Suprapubic skin (tissue), 4 donors: ENCODE measurements around the gene XIRP1. TPM values are rescaled to one million over a fixed set of nuclear protein-coding genes. Genes with fewer than 3 reads are reported as not detected.

Experiments used
- DNase-seq, 2 donors: peaks; one replicate each; pipeline ENCODE4 v3.0.0-alpha.2; 2019; ENCODE audit warnings: low spot score in 2 of 2
- H3K27ac ChIP-seq: fragments of 200-600 bp; sonication (generic); one replicate; pipeline ENCODE4 v1.5.1; 2019
- H3K27me3 ChIP-seq: fragments of 200-600 bp; sonication (generic); one replicate; pipeline ENCODE4 v1.5.1; 2019
- H3K36me3 ChIP-seq: fragments of 200-600 bp; sonication (generic); one replicate; pipeline ENCODE4 v1.5.1; 2019
- H3K4me1 ChIP-seq: fragments of 200-600 bp; sonication (generic); one replicate; pipeline ENCODE4 v1.5.1; 2019
- H3K4me3 ChIP-seq: fragments of 200-600 bp; sonication (generic); one replicate; pipeline ENCODE4 v1.5.1; 2019; ENCODE audit warnings: mild to moderate bottlenecking
- H3K9me3 ChIP-seq: fragments of 200-600 bp; sonication (generic); one replicate; pipeline ENCODE4 v1.5.1; 2019
- EP300 ChIP-seq: sonication (generic); formaldehyde crosslinking; IDR thresholded peaks from one replicate; pipeline ENCODE4 v1.6.1; 2017; ENCODE audit warnings: antibody characterized with exemption
- POLR2A ChIP-seq, 2 donors: fragments of 450-650 bp; IDR thresholded peaks; one replicate each; pipeline ENCODE4 v1.6.1; 2017; ENCODE audit warnings: antibody characterized with exemption in 2 of 2, mild to moderate bottlenecking in 2 of 2, moderate library complexity in 2 of 2
- POLR2AphosphoS5 ChIP-seq, 3 donors: sonication (generic); formaldehyde crosslinking; IDR thresholded peaks; one replicate each; pipeline ENCODE4 v1.6.1; 2017; ENCODE audit warnings: antibody characterized with exemption in 3 of 3
- WGBS: methylation state at CpG from one replicate; pipeline ENCODE4 v1.1.5; 2018; 5-methylcytosine and 5-hydroxymethylcytosine counted together
- total RNA-seq, 4 donors: library from RNA; depleted of rRNA; stranded (reverse); fragments of >200 nt; gene quantifications; one replicate each; pipeline ENCODE4 v1.1.0, GENCODE V29; 2016
- TF ChIP-seq, protein P1 (sequence below), 2 donors: fragments of 200-600 bp in 1 of 2; fragments of 450-650 bp in 1 of 2; sonication (generic) in 1 of 2; IDR thresholded peaks; one replicate each; pipeline ENCODE4 v1.5.1; 2016 to 2019; ENCODE audit warnings: antibody characterized with exemption in 2 of 2, mild to moderate bottlenecking in 1 of 2, moderate library complexity in 1 of 2

The XIRP1 gene
- total RNA-seq, 4 donors from 2014 or later, result not detected

DNA sequence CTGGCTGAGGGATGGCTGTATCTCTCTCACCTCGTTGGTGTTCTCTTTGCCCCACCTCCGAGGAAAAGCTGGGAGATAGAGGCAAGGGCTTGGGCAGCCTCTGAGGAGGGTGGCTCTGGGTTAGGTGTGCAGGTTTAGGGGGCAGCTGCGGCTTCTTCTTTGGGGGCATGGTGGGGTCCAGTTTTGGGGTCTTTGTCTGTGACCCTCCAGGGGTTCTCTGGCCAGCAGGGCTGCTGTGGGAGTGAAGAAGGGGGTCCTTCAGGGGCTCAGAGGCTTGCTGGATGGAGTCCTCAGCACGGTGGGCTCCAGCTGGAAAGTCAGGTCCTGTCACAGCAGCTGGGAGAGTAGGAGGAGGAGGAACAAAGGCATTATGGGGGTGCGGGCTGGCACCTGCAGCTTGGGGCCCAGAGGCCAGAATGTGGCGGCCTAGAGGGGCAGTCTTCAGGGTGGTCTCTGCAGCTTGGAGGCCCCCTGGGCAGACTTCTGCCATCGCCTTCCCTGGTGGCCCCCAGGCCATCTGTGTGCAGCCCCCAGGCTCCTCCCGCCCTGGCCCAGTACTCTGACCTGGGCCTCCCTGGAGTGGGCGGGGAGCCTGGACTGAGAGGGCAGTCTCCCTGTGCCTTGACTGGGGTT is 7.0 kb downstream of the XIRP1 start:
- H3K36me3 ChIP-seq, result no peaks in the 10 kb centered on the region
- no peak overlapping the region for H3K4me3 ChIP-seq
- H3K27ac ChIP-seq, result no peak overlapping the region
- H3K9me3 ChIP-seq, result no peaks in the 10 kb centered on the region
- H3K27me3 ChIP-seq, result no peaks in the 10 kb centered on the region
- TF ChIP-seq, protein P1, sequence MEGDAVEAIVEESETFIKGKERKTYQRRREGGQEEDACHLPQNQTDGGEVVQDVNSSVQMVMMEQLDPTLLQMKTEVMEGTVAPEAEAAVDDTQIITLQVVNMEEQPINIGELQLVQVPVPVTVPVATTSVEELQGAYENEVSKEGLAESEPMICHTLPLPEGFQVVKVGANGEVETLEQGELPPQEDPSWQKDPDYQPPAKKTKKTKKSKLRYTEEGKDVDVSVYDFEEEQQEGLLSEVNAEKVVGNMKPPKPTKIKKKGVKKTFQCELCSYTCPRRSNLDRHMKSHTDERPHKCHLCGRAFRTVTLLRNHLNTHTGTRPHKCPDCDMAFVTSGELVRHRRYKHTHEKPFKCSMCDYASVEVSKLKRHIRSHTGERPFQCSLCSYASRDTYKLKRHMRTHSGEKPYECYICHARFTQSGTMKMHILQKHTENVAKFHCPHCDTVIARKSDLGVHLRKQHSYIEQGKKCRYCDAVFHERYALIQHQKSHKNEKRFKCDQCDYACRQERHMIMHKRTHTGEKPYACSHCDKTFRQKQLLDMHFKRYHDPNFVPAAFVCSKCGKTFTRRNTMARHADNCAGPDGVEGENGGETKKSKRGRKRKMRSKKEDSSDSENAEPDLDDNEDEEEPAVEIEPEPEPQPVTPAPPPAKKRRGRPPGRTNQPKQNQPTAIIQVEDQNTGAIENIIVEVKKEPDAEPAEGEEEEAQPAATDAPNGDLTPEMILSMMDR (IDR thresholded peaks at IDR 0.05), result no peak
- WGBS, result 89% methylated on average over 3 of the region's 9 CpGs
- peaks cover 33% of the 10 kb centered on the region for H3K4me1 ChIP-seq
- DNase-seq, result no peak

DNA sequence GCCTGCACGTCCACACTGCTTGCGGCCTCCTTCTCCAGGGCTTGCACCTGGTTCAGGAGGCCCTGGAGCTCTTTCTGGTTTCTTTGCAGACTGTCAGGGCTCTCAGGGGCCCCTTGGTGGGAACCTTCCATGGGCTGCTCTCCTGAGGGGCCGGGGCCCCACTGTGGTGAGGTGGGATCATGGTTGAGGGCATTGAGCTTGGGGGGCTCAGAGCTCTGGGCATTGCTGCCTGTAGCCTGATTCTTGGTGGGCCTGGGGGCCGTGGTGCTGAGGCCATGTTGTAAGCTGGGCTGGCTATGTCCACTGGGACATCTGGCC is 7.5 kb downstream of the XIRP1 start:
- DNase-seq, result no peak
- no peak overlapping the region for H3K27ac ChIP-seq
- H3K9me3 ChIP-seq, result no peaks in the 10 kb centered on the region
- H3K4me1 ChIP-seq, result peaks cover 37% of the 10 kb centered on the region
- 83% methylated on average over 1 of the region's 4 CpGs for WGBS
- H3K4me3 ChIP-seq, result no peak overlapping the region
- no peaks in the 10 kb centered on the region for H3K27me3 ChIP-seq
- TF ChIP-seq, protein P1 (IDR thresholded peaks at IDR 0.05), result no peak
- TF ChIP-seq POLR2AphosphoS5 (IDR thresholded peaks at IDR 0.05), result no peak
- TF ChIP-seq POLR2A (IDR thresholded peaks at IDR 0.05), result no peak
- TF ChIP-seq EP300, result no peak
- no peaks in the 10 kb centered on the region for H3K36me3 ChIP-seq

DNA sequence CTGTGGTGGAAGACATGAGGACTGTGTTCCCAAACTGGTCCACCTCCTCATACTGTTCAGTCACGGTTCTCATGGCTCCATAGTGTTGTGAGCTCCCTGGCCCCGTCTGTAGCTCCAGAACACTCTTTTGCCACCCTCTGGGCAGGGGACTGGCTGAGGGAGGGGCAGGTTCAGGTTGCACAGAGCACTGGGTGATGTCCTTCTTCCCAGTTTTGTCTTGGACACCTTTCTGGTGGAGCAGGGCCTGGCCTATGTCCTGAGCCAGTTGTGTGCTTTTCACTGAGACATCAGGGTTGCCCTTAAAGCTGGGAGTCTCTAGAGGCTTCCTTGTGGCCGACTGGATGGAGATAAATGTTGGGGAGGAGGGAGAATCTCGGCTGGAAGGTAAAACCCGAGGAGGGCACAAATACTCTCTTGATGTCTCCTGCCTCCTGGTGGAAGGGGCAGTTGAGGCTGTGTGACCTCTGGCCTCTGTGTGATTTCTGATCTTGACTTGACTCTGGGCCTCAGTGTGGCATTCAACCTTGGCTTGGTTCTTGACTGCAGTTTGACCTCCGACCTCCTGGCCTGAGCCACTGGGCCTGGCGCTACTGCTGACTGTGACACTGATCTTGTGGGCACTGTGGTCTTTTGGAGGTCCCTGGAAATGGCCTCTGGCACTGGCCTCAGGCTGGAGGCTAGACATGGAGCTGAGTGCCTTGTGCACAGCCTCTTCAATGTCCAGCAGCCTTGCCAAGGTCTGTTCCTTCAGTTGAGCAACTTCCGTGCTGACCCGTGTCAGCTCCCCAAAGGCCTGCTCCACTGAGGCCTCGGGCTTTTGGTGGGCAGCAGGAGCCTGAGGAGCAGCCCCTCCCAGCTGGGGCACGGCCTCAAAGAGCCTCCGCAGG is 8.1 kb downstream of the XIRP1 start:
- TF ChIP-seq, protein P1 (IDR thresholded peaks at IDR 0.05), result no peak
- TF ChIP-seq EP300 (no peak), POLR2A (IDR thresholded peaks at IDR 0.05) (no peak), POLR2AphosphoS5 (IDR thresholded peaks at IDR 0.05) (no peak)
- WGBS, result 94% methylated on average over 9 of the region's 12 CpGs
- peak in 1 of 2 donors; percentile 58 for DNase-seq
- Histone ChIP-seq H3K27me3 (no peaks in the 10 kb centered on the region), H3K4me1 (peaks cover 39% of the 10 kb centered on the region), H3K9me3 (no peaks in the 10 kb centered on the region), H3K36me3 (no peaks in the 10 kb centered on the region), H3K4me3 (no peak overlapping the region), H3K27ac (no peak overlapping the region)

DNA sequence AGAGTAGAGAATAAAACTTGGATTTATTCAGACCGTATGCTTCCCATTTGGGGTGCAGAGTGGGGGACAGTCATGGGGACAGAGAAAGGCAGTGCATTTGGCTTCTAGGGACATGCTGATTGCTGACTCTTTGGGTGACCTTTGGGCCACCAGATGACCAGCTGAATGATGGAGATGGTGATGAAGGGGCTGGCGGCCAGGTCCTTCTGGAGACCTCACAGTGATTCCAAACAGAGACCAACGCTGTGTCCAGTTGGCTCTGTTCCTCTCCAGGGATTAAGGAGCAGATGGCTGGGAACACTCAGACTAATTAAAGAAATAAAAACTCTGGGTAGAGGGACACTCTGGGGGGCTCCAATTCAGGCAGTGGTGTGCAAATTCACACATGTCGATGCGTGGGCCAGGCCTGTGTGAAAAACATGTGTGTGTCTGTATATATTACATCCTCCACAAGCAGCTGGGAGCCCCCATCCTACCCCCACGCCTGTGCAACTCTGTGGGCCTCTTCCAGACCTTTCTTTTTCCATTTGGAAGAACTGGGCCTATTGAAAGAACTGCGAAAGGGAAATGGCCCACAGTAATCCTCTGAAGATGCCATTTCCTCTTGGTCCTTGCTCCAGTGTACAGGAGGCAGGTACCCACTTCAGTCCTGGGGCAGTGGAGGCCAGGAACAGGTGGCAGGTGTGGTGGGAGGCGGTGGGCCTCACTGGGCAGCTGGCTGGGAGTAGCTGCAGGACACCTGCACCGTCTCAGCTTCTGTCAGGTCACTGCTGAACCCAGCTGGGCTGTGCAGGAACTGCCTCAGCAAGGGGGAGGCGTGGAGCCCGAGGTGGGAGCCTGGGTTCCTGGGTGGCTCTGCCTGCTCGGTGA is 8.9 kb downstream of the XIRP1 start:
- no peaks in the 10 kb centered on the region for H3K9me3 ChIP-seq
- no peaks in the 10 kb centered on the region for H3K27me3 ChIP-seq
- H3K4me3 ChIP-seq, result no peak overlapping the region
- WGBS, result 84% methylated on average over 10 of the region's 12 CpGs
- no peak for TF ChIP-seq POLR2AphosphoS5 (IDR thresholded peaks at IDR 0.05)
- no peak for TF ChIP-seq EP300
- TF ChIP-seq, protein P1 (IDR thresholded peaks at IDR 0.05), result no peak
- no peak for TF ChIP-seq POLR2A (IDR thresholded peaks at IDR 0.05)
- peak in 1 of 2 donors; percentile 72 for DNase-seq
- H3K36me3 ChIP-seq, result no peaks in the 10 kb centered on the region
- no peak overlapping the region for H3K27ac ChIP-seq
- peaks cover 46% of the 10 kb centered on the region for H3K4me1 ChIP-seq
